ENCODE data around the gene NAT8. TPM values are rescaled to one million over a fixed set of nuclear protein-coding genes. Genes with fewer than 3 reads are reported as not detected.
"Not testable (repeated sequence)": the region's sequence is repeated elsewhere in the genome, so short reads cannot be mapped to it uniquely, and the experiment has no call there.

NAT8 gene
- total RNA-seq, 4 donors from 2014 or later = 0.31 TPM; not detected in 3

DNA sequence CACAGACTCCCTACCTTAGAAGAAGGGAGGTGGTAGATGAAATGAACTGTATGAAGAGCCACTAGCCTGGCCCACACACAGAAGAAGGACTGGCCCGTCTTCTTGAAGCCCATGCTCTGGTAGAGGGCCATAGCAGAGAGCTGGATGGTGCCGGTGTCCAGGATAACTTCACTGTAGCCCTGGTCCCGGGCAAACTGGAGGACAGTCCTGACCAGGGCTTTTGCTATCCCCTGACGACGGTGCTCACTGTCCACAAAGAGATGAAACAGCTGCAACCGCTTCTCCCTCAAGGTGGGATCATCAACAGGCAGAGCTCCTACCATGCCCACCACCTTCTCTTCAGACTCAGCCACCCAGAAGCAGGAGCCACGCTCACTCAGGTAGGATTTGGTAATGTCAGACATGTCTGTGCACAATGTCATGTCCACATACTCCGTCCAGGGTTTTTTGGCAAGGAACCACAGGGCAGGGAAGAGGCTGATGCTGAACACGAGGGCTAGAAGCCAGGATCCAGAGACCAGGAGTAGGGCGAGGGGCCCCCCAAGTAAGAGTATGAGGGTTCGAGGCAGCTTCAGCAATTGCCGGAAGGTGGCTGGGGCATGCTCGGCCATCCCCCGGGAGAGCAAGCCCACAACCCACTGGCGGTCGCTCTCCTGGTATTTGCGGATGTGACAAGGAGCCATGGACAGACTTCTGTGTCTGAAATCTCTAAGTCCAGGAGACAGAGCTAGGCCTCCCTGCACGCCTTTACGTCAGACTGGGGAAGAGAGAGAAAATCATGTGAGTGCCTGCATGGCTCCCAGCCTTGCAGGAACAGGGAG lies 1.1 kb downstream of the NAT8 start:
- DNase-seq (no peak), ATAC-seq (no peak)
- TF ChIP-seq POLR2A (IDR thresholded peaks at IDR 0.05) = no peak
- TF ChIP-seq, protein P1, sequence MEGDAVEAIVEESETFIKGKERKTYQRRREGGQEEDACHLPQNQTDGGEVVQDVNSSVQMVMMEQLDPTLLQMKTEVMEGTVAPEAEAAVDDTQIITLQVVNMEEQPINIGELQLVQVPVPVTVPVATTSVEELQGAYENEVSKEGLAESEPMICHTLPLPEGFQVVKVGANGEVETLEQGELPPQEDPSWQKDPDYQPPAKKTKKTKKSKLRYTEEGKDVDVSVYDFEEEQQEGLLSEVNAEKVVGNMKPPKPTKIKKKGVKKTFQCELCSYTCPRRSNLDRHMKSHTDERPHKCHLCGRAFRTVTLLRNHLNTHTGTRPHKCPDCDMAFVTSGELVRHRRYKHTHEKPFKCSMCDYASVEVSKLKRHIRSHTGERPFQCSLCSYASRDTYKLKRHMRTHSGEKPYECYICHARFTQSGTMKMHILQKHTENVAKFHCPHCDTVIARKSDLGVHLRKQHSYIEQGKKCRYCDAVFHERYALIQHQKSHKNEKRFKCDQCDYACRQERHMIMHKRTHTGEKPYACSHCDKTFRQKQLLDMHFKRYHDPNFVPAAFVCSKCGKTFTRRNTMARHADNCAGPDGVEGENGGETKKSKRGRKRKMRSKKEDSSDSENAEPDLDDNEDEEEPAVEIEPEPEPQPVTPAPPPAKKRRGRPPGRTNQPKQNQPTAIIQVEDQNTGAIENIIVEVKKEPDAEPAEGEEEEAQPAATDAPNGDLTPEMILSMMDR (IDR thresholded peaks at IDR 0.05 in 4 of 5, conservative IDR thresholded peaks at IDR 0.05 in 1 of 5) = no peak
- Histone ChIP-seq H3K4me3 (no peak overlapping the region), H3K36me3 (no peaks in the 10 kb centered on the region), H3K27ac (no peak overlapping the region), H3K4me1 (no peaks in the 10 kb centered on the region), H3K9me3 (no peaks in the 10 kb centered on the region), H3K27me3 (no peaks in the 10 kb centered on the region)
- intact Hi-C loops (cut with DNase I; ENCODE audit: low total_unique reads) = no loop called here
- in situ Hi-C loops (cut with MboI; ENCODE audit: low sequenced_read_pairs in 4 of 4) = no loop called here

DNA sequence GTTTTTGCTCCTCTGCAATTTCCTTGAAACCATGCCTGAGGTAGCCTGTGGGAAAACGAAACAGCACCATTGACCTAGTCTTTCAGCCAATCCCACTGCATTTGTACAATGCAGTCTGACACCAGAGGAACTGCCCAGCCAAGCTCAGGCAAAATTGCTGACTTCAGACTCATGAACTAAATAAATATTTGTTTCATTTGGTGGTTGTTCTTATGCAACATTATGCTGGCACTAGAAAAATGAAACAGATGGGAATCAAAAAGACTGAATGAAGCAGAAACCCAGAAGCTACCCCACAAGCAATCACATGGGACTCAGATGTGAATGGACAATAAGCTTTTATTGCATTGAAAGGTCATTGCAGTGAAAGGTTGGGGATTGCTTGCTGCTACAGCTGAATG lies 1.7 kb downstream of the NAT8 start:
- H3K4me3 ChIP-seq = no peak overlapping the region
- TF ChIP-seq POLR2A (IDR thresholded peaks at IDR 0.05) = no peak
- TF ChIP-seq, protein P1 (IDR thresholded peaks at IDR 0.05 in 4 of 5, conservative IDR thresholded peaks at IDR 0.05 in 1 of 5) = no peak
- H3K36me3 ChIP-seq = no peaks in the 10 kb centered on the region
- ATAC-seq (no peak), DNase-seq (no peak)
- no peaks in the 10 kb centered on the region for H3K9me3 ChIP-seq
- no peak overlapping the region for H3K27ac ChIP-seq
- intact Hi-C loops (cut with DNase I; ENCODE audit: low total_unique reads) (no loop called here), in situ Hi-C loops (cut with MboI; ENCODE audit: low sequenced_read_pairs in 4 of 4) (no loop called here)
- H3K27me3 ChIP-seq = no peaks in the 10 kb centered on the region
- no peaks in the 10 kb centered on the region for H3K4me1 ChIP-seq

DNA sequence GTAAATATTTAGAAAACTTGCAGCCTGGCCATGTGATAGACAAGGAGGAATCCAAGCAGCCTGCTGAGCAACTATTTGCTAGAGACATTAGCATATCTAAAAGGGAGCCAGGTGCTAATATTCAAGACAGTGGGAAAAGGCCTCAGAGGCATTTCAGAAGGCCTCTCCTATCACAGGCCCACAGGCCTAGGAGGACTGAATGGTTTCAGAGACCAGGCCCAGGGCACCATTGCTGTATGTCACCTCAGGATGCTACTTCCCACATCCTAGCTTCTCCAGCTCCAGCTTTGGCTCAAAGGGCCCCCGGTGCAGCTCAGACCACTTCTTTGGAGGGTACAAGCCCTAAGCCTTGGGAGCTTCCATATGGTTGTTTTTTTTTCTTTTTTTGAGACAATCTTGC lies 3.8 kb downstream of the NAT8 start:
- no peaks in the 10 kb centered on the region for H3K9me3 ChIP-seq
- ATAC-seq (no peak), DNase-seq (no peak)
- TF ChIP-seq POLR2A (IDR thresholded peaks at IDR 0.05) = no peak
- TF ChIP-seq, protein P1 (IDR thresholded peaks at IDR 0.05 in 4 of 5, conservative IDR thresholded peaks at IDR 0.05 in 1 of 5) = no peak
- intact Hi-C loops (cut with DNase I; ENCODE audit: low total_unique reads) (loop anchor here (10.0 kb wide), 1 partner anchor 146 kb away; the partner anchor contains the start of genes C2orf78 and DUSP11), in situ Hi-C loops (cut with MboI; ENCODE audit: low sequenced_read_pairs in 4 of 4) (no loop called here)
- H3K27ac ChIP-seq = no peak overlapping the region
- H3K36me3 ChIP-seq = no peaks in the 10 kb centered on the region
- no peak overlapping the region for H3K4me3 ChIP-seq
- no peaks in the 10 kb centered on the region for H3K4me1 ChIP-seq
- no peaks in the 10 kb centered on the region for H3K27me3 ChIP-seq

DNA sequence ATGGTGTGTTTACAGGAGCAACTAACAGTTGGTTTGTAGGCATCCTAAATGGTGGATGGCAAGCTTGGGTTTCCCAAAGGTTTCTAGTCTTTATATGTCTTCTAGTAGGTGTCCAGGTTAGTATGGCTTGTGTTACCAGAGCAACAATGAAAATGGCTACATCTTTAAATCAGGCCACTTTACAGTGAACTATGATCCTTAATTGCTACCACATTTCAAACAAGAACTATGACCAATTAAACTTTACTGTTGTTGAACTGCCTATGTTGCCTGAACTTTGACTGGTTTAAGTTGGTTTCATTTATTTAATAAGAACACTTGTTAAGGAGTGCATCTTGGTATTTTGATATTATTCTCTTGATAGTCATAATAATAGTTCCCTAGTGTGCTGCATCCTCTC lies 5.2 kb downstream of the NAT8 start:
- H3K9me3 ChIP-seq; H3K4me1 ChIP-seq; H3K27me3 ChIP-seq; H3K4me3 ChIP-seq; ATAC-seq; H3K36me3 ChIP-seq; H3K27ac ChIP-seq; in situ Hi-C loops (cut with MboI; ENCODE audit: low sequenced_read_pairs in 4 of 4); DNase-seq: not testable (repeated sequence)
- intact Hi-C loops (cut with DNase I; ENCODE audit: low total_unique reads) = loop anchor here (10.0 kb wide), 1 partner anchor 148 kb away; the partner anchor contains the start of genes C2orf78 and DUSP11

DNA sequence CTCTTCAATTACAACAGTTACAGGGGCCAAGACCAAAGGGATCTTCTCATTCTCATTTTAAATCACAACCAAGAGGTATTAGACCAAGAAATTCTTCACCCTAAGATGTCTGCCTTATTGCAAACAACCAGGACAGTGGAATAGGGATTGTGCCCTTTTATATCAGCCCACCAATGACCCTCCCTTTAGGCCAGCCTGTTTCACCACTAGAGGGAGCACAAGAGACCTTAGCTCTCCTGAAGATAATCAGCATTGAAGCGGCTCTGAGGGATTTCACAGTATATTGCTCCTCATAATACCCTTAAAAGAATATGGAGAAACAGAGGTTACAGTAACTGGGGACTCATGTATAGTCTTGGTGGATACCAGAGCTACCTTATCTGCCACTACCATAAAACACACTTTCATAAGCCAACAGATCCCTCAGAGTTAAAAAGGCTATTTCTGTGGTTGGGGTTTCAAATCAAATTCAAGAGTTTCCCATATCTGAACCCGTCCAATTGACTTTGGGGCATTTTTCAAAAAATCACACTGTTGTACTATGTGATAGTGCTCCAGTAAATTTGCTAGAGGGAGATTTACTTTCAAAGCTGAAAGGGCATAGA lies 11.5 kb downstream of the NAT8 start:
- H3K4me3 ChIP-seq; H3K36me3 ChIP-seq; DNase-seq; H3K9me3 ChIP-seq; in situ Hi-C loops (cut with MboI; ENCODE audit: low sequenced_read_pairs in 4 of 4); H3K27ac ChIP-seq; H3K27me3 ChIP-seq; H3K4me1 ChIP-seq: not testable (repeated sequence)
- TF ChIP-seq, protein P1 (IDR thresholded peaks at IDR 0.05 in 4 of 5, conservative IDR thresholded peaks at IDR 0.05 in 1 of 5) = peak in 2 of 5 experiments; percentile 29 to 32
- peak in 1 of 2 donors; percentile 62 for ATAC-seq
- intact Hi-C loops (cut with DNase I; ENCODE audit: low total_unique reads) = loop anchor here (10.0 kb wide), 1 partner anchor 154 kb away; the partner anchor contains the start of genes C2orf78 and DUSP11

DNA sequence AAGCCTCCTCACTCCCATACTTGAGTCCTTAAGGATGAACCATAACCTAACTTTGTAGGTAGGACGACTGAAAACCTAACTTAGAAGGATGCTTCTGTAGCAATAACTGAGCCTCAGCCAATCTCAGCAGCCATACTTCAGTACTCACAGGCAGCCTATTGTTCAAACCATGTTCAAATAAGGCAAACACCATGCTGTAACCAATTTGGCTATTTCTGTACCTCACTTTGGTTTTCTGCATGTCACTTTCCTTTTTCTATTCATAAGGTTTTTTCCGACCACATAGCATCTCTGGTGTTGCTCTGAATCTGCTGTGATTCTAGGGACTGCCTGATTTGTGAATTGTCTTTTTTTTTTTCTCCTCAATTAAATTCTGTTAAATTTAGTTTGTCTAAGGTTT lies 13.7 kb downstream of the NAT8 start:
- H3K27me3 ChIP-seq; H3K4me1 ChIP-seq; DNase-seq; H3K4me3 ChIP-seq; in situ Hi-C loops (cut with MboI; ENCODE audit: low sequenced_read_pairs in 4 of 4); H3K36me3 ChIP-seq; H3K27ac ChIP-seq; ATAC-seq; H3K9me3 ChIP-seq; intact Hi-C loops (cut with DNase I; ENCODE audit: low total_unique reads): not testable (repeated sequence)

DNA sequence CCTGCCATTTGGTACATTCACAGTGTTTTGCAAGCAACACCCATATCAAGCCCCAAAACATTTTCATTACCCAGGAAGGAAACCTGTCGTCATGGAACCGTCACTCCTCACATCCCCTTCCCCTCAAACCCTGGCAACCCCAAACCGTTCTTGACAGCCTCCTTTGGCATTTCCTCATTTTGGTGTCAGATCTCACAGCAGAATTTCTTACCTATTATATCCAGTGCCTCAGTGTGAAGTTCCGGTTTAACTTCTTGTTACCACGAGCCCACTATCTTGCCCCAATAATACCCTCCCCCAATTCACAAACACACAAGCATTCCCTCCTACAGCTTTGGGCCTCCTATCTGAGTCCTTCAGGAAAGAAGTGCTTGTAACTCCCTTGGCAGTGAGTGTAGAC lies 16.0 kb downstream of the NAT8 start:
- H3K27me3 ChIP-seq; DNase-seq; in situ Hi-C loops (cut with MboI; ENCODE audit: low sequenced_read_pairs in 4 of 4); ATAC-seq; H3K36me3 ChIP-seq; H3K4me3 ChIP-seq; H3K9me3 ChIP-seq; H3K4me1 ChIP-seq; intact Hi-C loops (cut with DNase I; ENCODE audit: low total_unique reads); H3K27ac ChIP-seq: not testable (repeated sequence)

Data from gastrocnemius medialis (tissue), 4 donors.